K562 (cell line): ENCODE data around the gene ARHGAP10. TPM values are rescaled to one million over a fixed set of nuclear protein-coding genes. Genes with fewer than 3 reads are reported as not detected.

Source experiments
- ATAC-seq: fragments of 200-7000 bp; cut with Tn5 transposase; 3 replicates; pipeline ENCODE4 v1.9.1; 2020; ENCODE audit warnings: moderate library complexity
- BruUV-seq: library from RNA; stranded (reverse); fragments of 400-500 nt; replicated peaks from 2 replicates; lab custom pipeline; 2021; lab: Mats Ljungman, UMichigan
- CTCF ChIA-PET: fragments of 300-600 bp; formaldehyde crosslinking; extraction: SDS; loops from one replicate; lab custom pipeline; 2021; ENCODE audit warnings: low intra/inter-chr PET ratio; lab: Yijun Ruan, JAX
- POLR2A ChIA-PET: fragments of 300-600, 350-650 bp; sonication (Branson Sonifier 250); formaldehyde crosslinking; extraction: SDS; loops from one replicate; lab custom pipeline; 2021; ENCODE audit warnings: antibody characterized with exemption, inconsistent platforms; lab: Yijun Ruan, JAX
- DNase-seq, 4 experiments: peaks; one replicate each; pipeline versions ENCODE4 v3.0.0 to v3.0.0-alpha.2; 2011 to 2018; ENCODE audit warnings: low spot score in 3 of 4, mixed read lengths in 3 of 4; ENCODE audit errors: extremely low read depth in 1 of 4
- FAIRE-seq: peaks from 2 replicates; lab custom pipeline; 2011; peaks lifted over from hg19 to GRCh38; lab: Jason Lieb, UNC
- H2AFZ ChIP-seq: 2 replicates; pipeline ENCODE4 v1.6.0; 2011; ENCODE audit warnings: low read depth, low read length, control low read depth, inconsistent platforms
- H3K27ac ChIP-seq: fragments of 200-600 bp; 3 replicates; pipeline ENCODE4 v1.8.0; 2011; ENCODE audit warnings: low read depth, mild to moderate bottlenecking, control low read depth, inconsistent platforms, low read length, moderate library complexity, mixed read lengths; ENCODE audit errors: extremely low read depth
- H3K27me3 ChIP-seq, 2 experiments: fragments of 300-600 bp in 1 of 2; 2 replicates in 1 of 2; 3 replicates in 1 of 2; pipeline versions ENCODE4 v1.6.0 to v1.8.0; 2011; ENCODE audit warnings: inconsistent platforms in 2 of 2, low read length in 2 of 2, mild to moderate bottlenecking in 1 of 2, mixed read lengths in 1 of 2, moderate library complexity in 1 of 2; ENCODE audit not compliant: control insufficient read depth in 2 of 2, insufficient read depth in 2 of 2
- H3K36me3 ChIP-seq: fragments of 300-600 bp; 3 replicates; pipeline ENCODE4 v1.8.0; 2011; ENCODE audit warnings: mild to moderate bottlenecking, low read length, inconsistent platforms; ENCODE audit not compliant: control insufficient read depth, insufficient read depth
- H3K4me1 ChIP-seq, 2 experiments: fragments of 200-600 bp in 1 of 2; replicated peaks in 1 of 2; 2 replicates in 1 of 2; 3 replicates in 1 of 2; pipeline versions ENCODE4 v1.5.1 to v1.8.0; 2011; ENCODE audit warnings: inconsistent platforms in 2 of 2, low read length in 2 of 2, mild to moderate bottlenecking in 1 of 2, mixed read lengths in 1 of 2, moderate library complexity in 1 of 2; ENCODE audit not compliant: control insufficient read depth in 2 of 2, insufficient read depth in 2 of 2
- H3K4me2 ChIP-seq: 2 replicates; pipeline ENCODE4 v1.6.1; 2011; ENCODE audit warnings: low read length, control low read depth, inconsistent platforms, mixed read lengths; ENCODE audit not compliant: insufficient read depth
- H3K4me3 ChIP-seq: fragments of 200-600 bp; sonication (generic), shearing (Covaris generic); 2 replicates; pipeline ENCODE4 v1.5.1; 2016; ENCODE audit warnings: control low read depth, inconsistent platforms
- H3K79me2 ChIP-seq: fragments of 200-600 bp; 3 replicates; pipeline ENCODE4 v1.8.0; 2011; ENCODE audit warnings: low read length, inconsistent platforms; ENCODE audit not compliant: control insufficient read depth, insufficient read depth
- H3K9ac ChIP-seq, 2 experiments: 2 replicates each; pipeline versions ENCODE4 v1.6.0 to v1.6.1; 2011; ENCODE audit warnings: low read depth in 2 of 2, low read length in 2 of 2, control low read depth in 1 of 2, inconsistent platforms in 1 of 2, mild to moderate bottlenecking in 1 of 2, mixed read lengths in 1 of 2; ENCODE audit not compliant: insufficient read depth in 1 of 2
- H3K9me1 ChIP-seq: one replicate; pipeline ENCODE4 v1.6.0; 2011; ENCODE audit warnings: inconsistent platforms, mild to moderate bottlenecking, low read length, moderate library complexity; ENCODE audit not compliant: control insufficient read depth, insufficient read depth
- H3K9me3 ChIP-seq: replicated peaks from 2 replicates; pipeline ENCODE4 v1.5.1; 2011; ENCODE audit warnings: low read depth, low read length, inconsistent platforms; ENCODE audit not compliant: control insufficient read depth, insufficient read depth
- H4K20me1 ChIP-seq: replicated peaks from 2 replicates; pipeline ENCODE4 v1.6.1; 2011; ENCODE audit warnings: low read length, inconsistent platforms, mixed read lengths; ENCODE audit not compliant: control insufficient read depth, insufficient read depth
- FOXA3 ChIP-seq, 2 experiments: fragments of 450-650 bp in 1 of 2; sonication (generic) in 1 of 2; formaldehyde crosslinking; IDR thresholded peaks in 1 of 2; conservative IDR thresholded peaks in 1 of 2; 2 replicates each; pipeline versions ENCODE4 v1.4.0 to v1.8.0; 2020 to 2022; ENCODE audit warnings: mild to moderate bottlenecking in 2 of 2, missing genetic modification reagents in 1 of 2
- FOXK2 ChIP-seq, 2 experiments: fragments of 450-650 bp; IDR thresholded peaks in 1 of 2; conservative IDR thresholded peaks in 1 of 2; 2 replicates each; pipeline ENCODE4 v1.6.1; 2016; ENCODE audit warnings: low read depth in 2 of 2, mild to moderate bottlenecking in 1 of 2
- HCFC1 ChIP-seq: IDR thresholded peaks from 2 replicates; pipeline ENCODE4 v1.6.1; 2012; ENCODE audit warnings: low read depth, low read length, improper control_type of control experiment
- HINFP ChIP-seq: fragments of 450-650 bp; conservative IDR thresholded peaks from 2 replicates; pipeline ENCODE4 v1.6.1; 2016; ENCODE audit warnings: missing genetic modification characterization, low read depth, mild to moderate bottlenecking, control low read depth, missing compliant biosample characterization
- KLF10 ChIP-seq: fragments of 250-450 bp; sonication (Bioruptor Pico); IDR thresholded peaks from 2 replicates; pipeline ENCODE4 v1.6.1; 2021; ENCODE audit warnings: matching md5 sums
- PML ChIP-seq: IDR thresholded peaks from 2 replicates; pipeline ENCODE4 v1.6.1; 2012; ENCODE audit warnings: low read length, inconsistent platforms
- SREBF1 ChIP-seq: fragments of 150-350 bp; IDR thresholded peaks from 2 replicates; pipeline ENCODE4 v1.6.1; 2014; ENCODE audit warnings: antibody characterized with exemption, low read depth, low read length, borderline replicate concordance
- ZBTB1 ChIP-seq: sonication (generic); formaldehyde crosslinking; IDR thresholded peaks from 2 replicates; pipeline ENCODE4 v1.8.1; 2023; ENCODE audit warnings: missing genetic modification reagents, low read depth, mild to moderate bottlenecking, borderline replicate concordance
- ZC3H4 ChIP-seq: sonication (generic); formaldehyde crosslinking; IDR thresholded peaks from 2 replicates; pipeline ENCODE4 v1.9.0; 2021; ENCODE audit warnings: missing genetic modification reagents, borderline replicate concordance
- ZNF12 ChIP-seq: sonication (generic); formaldehyde crosslinking; IDR thresholded peaks from 2 replicates; pipeline ENCODE4 v1.4.0; 2020; ENCODE audit warnings: mild to moderate bottlenecking, missing genetic modification reagents
- ZNF280A ChIP-seq: fragments of 450-650 bp; IDR thresholded peaks from 2 replicates; pipeline ENCODE4 v1.6.1; 2018; ENCODE audit warnings: mild to moderate bottlenecking, low read depth; ENCODE audit not compliant: partially characterized antibody
- ZNF3 ChIP-seq: fragments of 250-450 bp; sonication (Bioruptor Pico); IDR thresholded peaks from 2 replicates; pipeline ENCODE4 v1.5.0; 2021; ENCODE audit warnings: mild to moderate bottlenecking, moderate library complexity
- ZNF316 ChIP-seq: fragments of 450-650 bp; IDR thresholded peaks from 2 replicates; pipeline ENCODE4 v1.6.1; 2016
- ZNF445 ChIP-seq: fragments of 250-450 bp; sonication (Bioruptor Pico); IDR thresholded peaks from 2 replicates; pipeline ENCODE4 v1.4.0; 2020; ENCODE audit warnings: low read depth, mild to moderate bottlenecking, moderate library complexity
- ZNF583 ChIP-seq: fragments of 250-450 bp; sonication (Bioruptor Pico); IDR thresholded peaks from 2 replicates; pipeline ENCODE4 v1.4.0; 2020
- WGBS: fragments of 100-300 bp; shearing (Covaris generic); methylation state at CpG from one replicate; pipeline ENCODE4 v1.1.6; 2016; ENCODE audit warnings: low coverage, mixed read lengths; ENCODE audit not compliant: insufficient coverage; ENCODE audit errors: missing lambda C conversion rate; 5-methylcytosine and 5-hydroxymethylcytosine counted together
- in situ Hi-C: fragments of 300-500 bp; cut with MboI; formaldehyde crosslinking; loops from 4 replicates; pipeline ENCODE4 v1.15.0; 2018; ENCODE audit warnings: inconsistent platforms, mixed read lengths
- intact Hi-C: fragments of 100-400 bp; cut with micrococcal nuclease; formaldehyde crosslinking; loops from 2 replicates; pipeline ENCODE4 v1.14.2; 2022
- polyA plus RNA-seq, 8 experiments: library from polyadenylated mRNA; depleted of rRNA in 4 of 8; stranded (reverse) in 5 of 8; unstranded in 3 of 8; fragments of >200 nt; fragmentation: Nextera tagmentation in 2 of 8; fragmentation: Illumina TruSeq in 1 of 8; extraction: Ambion mirVana in 2 of 8; extraction: Trizol in 1 of 8; gene quantifications; 2 replicates each; pipeline versions ENCODE4 v1.2.1 to v1.2.3, GENCODE V29; 2011 to 2014; ENCODE audit warnings: inconsistent platforms in 1 of 8, missing spikeins in 1 of 8
- total RNA-seq, 7 experiments: library from RNA; depleted of rRNA in 6 of 7; stranded (reverse); fragments of >200 nt in 6 of 7; fragmentation: Illumina TruSeq in 2 of 7; extraction: Trizol in 2 of 7; gene quantifications; 2 replicates each; pipeline versions ENCODE4 v1.2.1 to v1.2.3, GENCODE V29; 2011 to 2021; ENCODE audit warnings: low replicate concordance in 1 of 7
- TF ChIP-seq, protein P1 (sequence below): conservative IDR thresholded peaks from 2 replicates; pipeline ENCODE4 v1.6.1; 2011; ENCODE audit warnings: low read depth, mild to moderate bottlenecking, low read length; ENCODE audit not compliant: control insufficient read depth

The ARHGAP10 gene
- total and polyA plus RNA-seq, 9 of the 15 experiments (the other 6 are each of a cell fraction or from before 2014, with no cell fraction given), result 0.03 to 0.22 (median 0.06) TPM; not detected in 3

GRCh38 chr4:147929746-147930145 is 197.9 kb downstream of the ARHGAP10 start (continued):
- TF ChIP-seq ZNF280A, result no peak
- TF ChIP-seq ZC3H4 (CRISPR knock-in tag), result no peak
- TF ChIP-seq ZNF12 (CRISPR knock-in tag), result no peak
- no peak for TF ChIP-seq KLF10 (CRISPR knock-in tag)
- TF ChIP-seq FOXK2 (conservative IDR thresholded peaks at IDR 0.05 in 1 of 2, IDR thresholded peaks at IDR 0.05 in 1 of 2; ENCODE audit: low read depth in 2 of 2), result no peak
- TF ChIP-seq, protein P1, sequence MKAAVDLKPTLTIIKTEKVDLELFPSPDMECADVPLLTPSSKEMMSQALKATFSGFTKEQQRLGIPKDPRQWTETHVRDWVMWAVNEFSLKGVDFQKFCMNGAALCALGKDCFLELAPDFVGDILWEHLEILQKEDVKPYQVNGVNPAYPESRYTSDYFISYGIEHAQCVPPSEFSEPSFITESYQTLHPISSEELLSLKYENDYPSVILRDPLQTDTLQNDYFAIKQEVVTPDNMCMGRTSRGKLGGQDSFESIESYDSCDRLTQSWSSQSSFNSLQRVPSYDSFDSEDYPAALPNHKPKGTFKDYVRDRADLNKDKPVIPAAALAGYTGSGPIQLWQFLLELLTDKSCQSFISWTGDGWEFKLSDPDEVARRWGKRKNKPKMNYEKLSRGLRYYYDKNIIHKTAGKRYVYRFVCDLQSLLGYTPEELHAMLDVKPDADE, result no peak
- no peak for TF ChIP-seq ZNF316
- no peak for TF ChIP-seq ZBTB1 (CRISPR knock-in tag)
- TF ChIP-seq SREBF1, result no peak

- no peaks in the 10 kb centered on the region for H4K20me1 ChIP-seq
- H3K27ac ChIP-seq, result no peak overlapping the region
- no peak for ATAC-seq
- no peak overlapping the region for H3K4me3 ChIP-seq
- no peaks in the 10 kb centered on the region for H3K36me3 ChIP-seq
- no peak overlapping the region for H2AFZ ChIP-seq
- ChIA-PET POLR2A (no interaction called here), CTCF (no interaction called here)
- no peak for DNase-seq
- no peak overlapping the region for H3K4me2 ChIP-seq
- FAIRE-seq, result no peak
- no peaks in the 10 kb centered on the region for H3K79me2 ChIP-seq
- H3K27me3 ChIP-seq, result no peaks in the 10 kb centered on the region; a peak in 1 of 5 replicates
- in situ Hi-C loops, result no loop called here
- no peaks in the 10 kb centered on the region for H3K4me1 ChIP-seq
- H3K9me3 ChIP-seq, result no peaks in the 10 kb centered on the region
- no TSS peak for BruUV-seq
- H3K9ac ChIP-seq, result no peak overlapping the region
- 3% methylated on average over 4 of the region's 4 CpGs for WGBS
- H3K9me1 ChIP-seq, result no peaks in the 10 kb centered on the region
- intact Hi-C loops, result no loop called here
- TF ChIP-seq HCFC1 (no peak), ZNF445 (no peak), FOXA3 (CRISPR knock-in tag; conservative IDR thresholded peaks at IDR 0.05 in 1 of 2, IDR thresholded peaks at IDR 0.05 in 1 of 2) (no peak), PML (no peak), ZNF583 (no peak), HINFP (tag) (no peak), ZNF3 (no peak)
Observed at GRCh38 chr4:147933316-147933715, 201.4 kb downstream of the ARHGAP10 start.
